A549 (cell line): Measurements from ENCODE around the gene FER.

ENCODE experiments used
- CHD2 ChIP-seq: fragments of 150-350 bp; IDR thresholded peaks from 2 replicates; pipeline ENCODE4 v1.6.1; 2014; ENCODE audit warnings: low read length; ENCODE audit not compliant: partially characterized antibody
- CTCF ChIP-seq: fragments of >200 bp; sonication (Bioruptor Twin); formaldehyde crosslinking; IDR thresholded peaks from 3 replicates; pipeline ENCODE4 v1.5.1; 2016
- E2F6 ChIP-seq: IDR thresholded peaks from 2 replicates; pipeline ENCODE4 v1.6.1; 2012; ENCODE audit warnings: low read depth, borderline replicate concordance
- JUN ChIP-seq, 2 experiments: fragments of >200 bp; sonication (Bioruptor Twin); formaldehyde crosslinking; IDR thresholded peaks; 2 replicates in 1 of 2; 3 replicates in 1 of 2; pipeline ENCODE4 v1.6.1; 2016 to 2017
- KDM1A ChIP-seq: fragments of 200-600 bp; sonication (generic); IDR thresholded peaks from 2 replicates; pipeline ENCODE4 v1.6.1; 2016; ENCODE audit warnings: low read depth, mild to moderate bottlenecking
- MAFK ChIP-seq: fragments of 450-650 bp; IDR thresholded peaks from 2 replicates; pipeline ENCODE4 v1.6.1; 2014; ENCODE audit not compliant: partially characterized antibody
- MAX ChIP-seq: IDR thresholded peaks from 2 replicates; pipeline ENCODE4 v1.6.1; 2012
- PBX3 ChIP-seq: IDR thresholded peaks from 2 replicates; pipeline ENCODE4 v1.6.1; 2012
- POLR2A ChIP-seq: IDR thresholded peaks from 2 replicates; pipeline ENCODE4 v1.6.1; 2012; ENCODE audit warnings: mild to moderate bottlenecking, low read length
- RFX5 ChIP-seq: fragments of 450-650 bp; IDR thresholded peaks from 2 replicates; pipeline ENCODE4 v1.7.1; 2014; ENCODE audit warnings: antibody characterized with exemption, mild to moderate bottlenecking, moderate library complexity
- RNF2 ChIP-seq: fragments of 200-600 bp; sonication (generic); IDR thresholded peaks from 2 replicates; pipeline ENCODE4 v1.6.1; 2016; ENCODE audit warnings: low read depth, mild to moderate bottlenecking, antibody characterized with exemption, moderate library complexity, borderline replicate concordance
- TP53 ChIP-seq: fragments of 250-450 bp; sonication (Bioruptor Pico); IDR thresholded peaks from 2 replicates; pipeline ENCODE4 v1.5.0; 2021; ENCODE audit warnings: mild to moderate bottlenecking, moderate library complexity
- USF2 ChIP-seq: fragments of 450-650 bp; IDR thresholded peaks from 2 replicates; pipeline ENCODE4 v1.6.1; 2014; ENCODE audit warnings: antibody characterized with exemption
- ZFP36 ChIP-seq: fragments of 450-650 bp; IDR thresholded peaks from 2 replicates; pipeline ENCODE4 v1.6.1; 2014; ENCODE audit warnings: borderline replicate concordance; ENCODE audit not compliant: partially characterized antibody

- TF ChIP-seq MAX (no peak), CTCF (no peak), JUN (IDR thresholded peaks at IDR 0.05) (no peak), E2F6 (no peak), KDM1A (no peak), RFX5 (no peak), USF2 (no peak), TP53 (no peak), POLR2A (no peak), CHD2 (no peak), PBX3 (no peak), RNF2 (no peak), ZFP36 (no peak), MAFK (no peak)
These were observed 483.6 kb downstream of the FER start for GRCh38 chr5:109231331-109231730.
